ENCODE data around the gene GGA1. TPM values are rescaled to one million over a fixed set of nuclear protein-coding genes. Genes with fewer than 3 reads are reported as not detected.

GGA1 gene
- total RNA-seq, 1 experiment from 2014 or later, result 89.8 TPM

- no peaks in the 10 kb centered on the region for H3K9me3 Mint-ChIP-seq (ENCODE audit: low read depth, unreplicated experiment)
- H3K36me3 Mint-ChIP-seq (ENCODE audit: insufficient read depth, unreplicated experiment), result peaks cover 44% of the 10 kb centered on the region
- CTCF ChIA-PET, result interaction anchor here (0.7 kb wide), 1 partner anchor 833 kb away, joined by 4 read pairs; no protein-coding TSS in a partner anchor
Measured at GRCh38 chr22:37678372-37678771, 69.7 kb downstream of the GGA1 start.

GRCh38 chr22:37679670-37680069 lies 71.0 kb downstream of the GGA1 start:
- no peak for DNase-seq
- H3K4me1 Mint-ChIP-seq (ENCODE audit: low read depth, unreplicated experiment), result peaks cover 10% of the 10 kb centered on the region
- H3K27ac Mint-ChIP-seq (ENCODE audit: unreplicated experiment), result no peak overlapping the region
- no peaks in the 10 kb centered on the region for H3K27me3 Mint-ChIP-seq (ENCODE audit: unreplicated experiment)
- no peak for TF ChIP-seq CTCF (IDR thresholded peaks at IDR 0.05; ENCODE audit: unreplicated experiment)
- H3K9me3 Mint-ChIP-seq (ENCODE audit: low read depth, unreplicated experiment), result no peaks in the 10 kb centered on the region
- CTCF ChIA-PET, result interaction anchor here (0.7 kb wide), 1 partner anchor 21 kb away, joined by 4 read pairs; no protein-coding TSS in a partner anchor
- peaks cover 43% of the 10 kb centered on the region for H3K36me3 Mint-ChIP-seq (ENCODE audit: insufficient read depth, unreplicated experiment)
- no TSS peak for BruUV-seq (replicated peaks)
- no peak overlapping the region for H3K4me3 Mint-ChIP-seq (ENCODE audit: low read depth, unreplicated experiment)
- intact Hi-C loops (cut with micrococcal nuclease; ENCODE audit: unreplicated experiment), result no loop called here

More at GRCh38 chr22:37678372-37678771, 69.7 kb downstream of the GGA1 start:
- Mint-ChIP-seq H3K4me3 (ENCODE audit: low read depth, unreplicated experiment) (no peak overlapping the region), H3K27ac (ENCODE audit: unreplicated experiment) (no peak overlapping the region), H3K27me3 (ENCODE audit: unreplicated experiment) (no peaks in the 10 kb centered on the region), H3K4me1 (ENCODE audit: low read depth, unreplicated experiment) (peaks cover 10% of the 10 kb centered on the region)
- no TSS peak for BruUV-seq (replicated peaks)
- intact Hi-C loops (cut with micrococcal nuclease; ENCODE audit: unreplicated experiment), result no loop called here
- no peak for TF ChIP-seq CTCF (IDR thresholded peaks at IDR 0.05; ENCODE audit: unreplicated experiment)
- DNase-seq, result no peak

GRCh38 chr22:37680191-37680851 lies 71.7 kb downstream of the GGA1 start:
- intact Hi-C loops (cut with micrococcal nuclease; ENCODE audit: unreplicated experiment), result no loop called here
- Mint-ChIP-seq H3K4me3 (ENCODE audit: low read depth, unreplicated experiment) (no peak overlapping the region), H3K27me3 (ENCODE audit: unreplicated experiment) (no peaks in the 10 kb centered on the region), H3K9me3 (ENCODE audit: low read depth, unreplicated experiment) (no peaks in the 10 kb centered on the region), H3K36me3 (ENCODE audit: insufficient read depth, unreplicated experiment) (peaks cover 37% of the 10 kb centered on the region), H3K4me1 (ENCODE audit: low read depth, unreplicated experiment) (peaks cover 10% of the 10 kb centered on the region), H3K27ac (ENCODE audit: unreplicated experiment) (no peak overlapping the region)
- no peak for TF ChIP-seq CTCF (IDR thresholded peaks at IDR 0.05; ENCODE audit: unreplicated experiment)
- DNase-seq, result no peak
- BruUV-seq (replicated peaks), result no TSS peak
- CTCF ChIA-PET, result interaction anchor here (1.4 to 2.4 kb wide), 2 partner anchors 19 to 37 kb away, joined by 13 to 42 read pairs; no protein-coding TSS in a partner anchor

- Mint-ChIP-seq H3K9me3 (ENCODE audit: low read depth, unreplicated experiment) (no peaks in the 10 kb centered on the region), H3K36me3 (ENCODE audit: insufficient read depth, unreplicated experiment) (peaks cover 31% of the 10 kb centered on the region), H3K4me1 (ENCODE audit: low read depth, unreplicated experiment) (peaks cover 15% of the 10 kb centered on the region), H3K27ac (ENCODE audit: unreplicated experiment) (no peak overlapping the region), H3K4me3 (ENCODE audit: low read depth, unreplicated experiment) (no peak overlapping the region), H3K27me3 (ENCODE audit: unreplicated experiment) (no peaks in the 10 kb centered on the region)
- TF ChIP-seq CTCF (IDR thresholded peaks at IDR 0.05; ENCODE audit: unreplicated experiment), result no peak
- DNase-seq, result no peak
- CTCF ChIA-PET, result interaction anchor here (0.8 to 2.4 kb wide), 5 partner anchors 20 to 72 kb away, joined by 3 to 42 read pairs (median 5); partner anchors contain the start of gene PDXP
- intact Hi-C loops (cut with micrococcal nuclease; ENCODE audit: unreplicated experiment), result loop anchor here (1.0 kb wide), 1 partner anchor 38 kb away; no protein-coding TSS in a partner anchor
- no TSS peak for BruUV-seq (replicated peaks)
Measured at GRCh38 chr22:37681001-37681424, 72.4 kb downstream of the GGA1 start.

Measured in Calu3 (cell line).